Neutrophil (primary cell): ENCODE measurements around the gene DBH.

Experiments
- H3K27ac ChIP-seq: fragments of 200-600 bp; sonication (generic); 2 replicates; pipeline ENCODE4 v1.5.1; 2016; ENCODE audit warnings: mild to moderate bottlenecking, moderate library complexity
- H3K27me3 ChIP-seq: fragments of 200-600 bp; sonication (generic); 2 replicates; pipeline ENCODE4 v1.6.0; 2016; ENCODE audit warnings: mild to moderate bottlenecking
- H3K36me3 ChIP-seq: fragments of 200-600 bp; sonication (generic); 2 replicates; pipeline ENCODE4 v1.5.1; 2017
- H3K4me1 ChIP-seq, 2 experiments: fragments of 200-600 bp in 1 of 2; sonication (generic) in 1 of 2; 1 replicate in 1 of 2; 2 replicates in 1 of 2; pipeline versions ENCODE4 v1.5.1 to v1.6.1; 2013 to 2016; ENCODE audit warnings: low read depth in 1 of 2, low read length in 1 of 2, mild to moderate bottlenecking in 1 of 2, moderate library complexity in 1 of 2; ENCODE audit not compliant: control insufficient read depth in 1 of 2, insufficient read depth in 1 of 2
- H3K4me3 ChIP-seq, 2 experiments: fragments of 200-600 bp in 1 of 2; sonication (generic) in 1 of 2; 1 replicate in 1 of 2; 2 replicates in 1 of 2; pipeline ENCODE4 v1.5.1; 2013 to 2016; ENCODE audit warnings: low read depth in 1 of 2, low read length in 1 of 2, mild to moderate bottlenecking in 1 of 2, moderate library complexity in 1 of 2
- H3K9me3 ChIP-seq: fragments of 200-600 bp; sonication (generic); 2 replicates; pipeline ENCODE4 v1.5.1; 2016
- TF ChIP-seq, protein P1 (sequence below): fragments of 200-600 bp; sonication (generic); IDR thresholded peaks from 2 replicates; pipeline ENCODE4 v1.5.1; 2016; ENCODE audit warnings: antibody characterized with exemption

Gene DBH

DNA sequence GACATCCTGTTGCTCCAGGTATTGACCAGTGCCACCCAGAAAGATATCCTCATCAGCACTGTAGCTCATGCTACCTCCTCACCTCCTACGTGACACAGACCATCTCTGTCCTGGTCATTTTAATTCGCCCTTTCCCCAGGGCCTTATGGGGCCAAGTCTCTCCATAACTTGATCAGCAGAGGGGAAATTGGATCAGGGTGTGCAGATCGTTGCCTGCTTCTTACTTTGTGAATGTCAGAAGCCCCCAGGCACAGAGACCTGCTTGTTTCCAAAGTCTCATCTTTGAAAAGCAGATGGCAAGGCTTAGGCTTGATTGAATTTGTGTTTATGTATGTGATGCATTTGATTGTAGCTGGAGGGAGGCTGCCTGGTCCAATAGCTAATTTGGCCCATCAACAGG is 8.8 kb upstream of the DBH start:
- H3K27me3 ChIP-seq: peaks cover 3% of the 10 kb centered on the region
- H3K27ac ChIP-seq: no peak overlapping the region
- TF ChIP-seq, protein P1, sequence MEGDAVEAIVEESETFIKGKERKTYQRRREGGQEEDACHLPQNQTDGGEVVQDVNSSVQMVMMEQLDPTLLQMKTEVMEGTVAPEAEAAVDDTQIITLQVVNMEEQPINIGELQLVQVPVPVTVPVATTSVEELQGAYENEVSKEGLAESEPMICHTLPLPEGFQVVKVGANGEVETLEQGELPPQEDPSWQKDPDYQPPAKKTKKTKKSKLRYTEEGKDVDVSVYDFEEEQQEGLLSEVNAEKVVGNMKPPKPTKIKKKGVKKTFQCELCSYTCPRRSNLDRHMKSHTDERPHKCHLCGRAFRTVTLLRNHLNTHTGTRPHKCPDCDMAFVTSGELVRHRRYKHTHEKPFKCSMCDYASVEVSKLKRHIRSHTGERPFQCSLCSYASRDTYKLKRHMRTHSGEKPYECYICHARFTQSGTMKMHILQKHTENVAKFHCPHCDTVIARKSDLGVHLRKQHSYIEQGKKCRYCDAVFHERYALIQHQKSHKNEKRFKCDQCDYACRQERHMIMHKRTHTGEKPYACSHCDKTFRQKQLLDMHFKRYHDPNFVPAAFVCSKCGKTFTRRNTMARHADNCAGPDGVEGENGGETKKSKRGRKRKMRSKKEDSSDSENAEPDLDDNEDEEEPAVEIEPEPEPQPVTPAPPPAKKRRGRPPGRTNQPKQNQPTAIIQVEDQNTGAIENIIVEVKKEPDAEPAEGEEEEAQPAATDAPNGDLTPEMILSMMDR: no peak
- H3K4me1 ChIP-seq: no peaks in the 10 kb centered on the region
- H3K4me3 ChIP-seq: no peak overlapping the region
- no peaks in the 10 kb centered on the region for H3K36me3 ChIP-seq
- no peaks in the 10 kb centered on the region for H3K9me3 ChIP-seq

DNA sequence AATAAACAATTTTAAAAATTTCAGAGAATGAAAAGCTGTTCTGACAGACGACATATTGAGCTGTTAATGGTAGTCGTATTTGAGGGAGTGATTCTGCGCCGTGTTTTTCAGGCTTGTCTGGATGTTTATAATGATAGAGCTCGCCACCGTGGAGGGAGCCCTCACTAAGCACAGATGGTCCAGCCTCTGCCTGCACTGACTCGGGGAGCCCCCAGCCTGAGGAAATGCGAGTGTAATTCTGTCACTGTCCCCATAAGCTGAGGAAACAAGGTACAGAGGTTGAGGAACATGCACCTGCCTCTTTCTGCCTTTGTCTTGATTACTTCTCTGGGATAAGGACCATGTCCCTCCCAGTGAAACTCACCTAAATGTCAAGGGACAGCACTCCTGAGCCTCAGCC is 7.4 kb upstream of the DBH start:
- Histone ChIP-seq H3K9me3 (no peaks in the 10 kb centered on the region), H3K27me3 (peaks cover 8% of the 10 kb centered on the region), H3K27ac (no peak overlapping the region), H3K36me3 (no peaks in the 10 kb centered on the region), H3K4me3 (no peak overlapping the region), H3K4me1 (no peaks in the 10 kb centered on the region)
- TF ChIP-seq, protein P1: no peak

DNA sequence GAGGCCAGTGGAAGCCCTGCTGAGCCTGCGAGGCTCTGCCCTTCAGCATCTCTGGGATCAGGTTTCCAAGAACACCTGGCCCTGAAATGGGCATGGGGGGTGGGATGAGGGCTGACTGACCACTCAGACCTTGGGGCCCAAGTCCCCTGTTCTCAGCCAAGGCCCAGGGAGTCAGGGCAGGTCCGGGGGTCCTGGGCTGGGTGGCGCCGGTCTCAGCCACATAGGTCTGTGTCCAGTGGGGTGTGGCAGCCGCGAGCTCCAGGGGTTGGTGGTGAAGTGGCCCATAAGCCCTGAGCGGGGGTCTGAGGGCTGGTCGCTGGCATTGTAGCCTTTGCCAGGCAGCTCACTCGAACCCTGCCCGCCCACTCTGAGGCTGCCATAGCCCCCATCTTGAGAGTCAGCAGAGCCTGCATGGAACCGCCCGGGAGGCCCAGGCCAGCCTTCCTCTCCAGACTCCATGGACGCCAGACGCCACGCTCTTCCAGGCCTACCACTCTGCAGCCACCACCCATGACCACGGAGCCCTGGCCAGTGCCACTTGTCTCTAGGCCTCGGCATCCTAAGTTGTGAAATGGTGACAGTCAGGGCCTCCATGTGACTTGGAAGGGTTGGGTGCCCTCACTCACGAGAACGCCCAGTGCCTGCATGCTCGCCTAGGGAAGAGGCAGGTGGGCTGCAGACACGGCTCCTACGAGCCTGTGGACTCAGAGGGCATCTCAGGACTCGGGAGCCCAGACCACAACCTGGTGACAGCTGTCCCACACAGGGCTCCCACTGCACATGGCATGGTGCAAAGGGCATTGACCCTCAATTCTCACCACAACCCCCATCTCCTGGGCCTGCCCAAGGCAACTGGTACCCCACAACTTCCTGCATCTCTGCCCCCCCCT is 6.7 kb upstream of the DBH start:
- Histone ChIP-seq H3K4me1 (no peaks in the 10 kb centered on the region), H3K27ac (no peak overlapping the region), H3K36me3 (no peaks in the 10 kb centered on the region), H3K4me3 (no peak overlapping the region), H3K27me3 (peaks cover 14% of the 10 kb centered on the region), H3K9me3 (no peaks in the 10 kb centered on the region)
- TF ChIP-seq, protein P1: no peak

DNA sequence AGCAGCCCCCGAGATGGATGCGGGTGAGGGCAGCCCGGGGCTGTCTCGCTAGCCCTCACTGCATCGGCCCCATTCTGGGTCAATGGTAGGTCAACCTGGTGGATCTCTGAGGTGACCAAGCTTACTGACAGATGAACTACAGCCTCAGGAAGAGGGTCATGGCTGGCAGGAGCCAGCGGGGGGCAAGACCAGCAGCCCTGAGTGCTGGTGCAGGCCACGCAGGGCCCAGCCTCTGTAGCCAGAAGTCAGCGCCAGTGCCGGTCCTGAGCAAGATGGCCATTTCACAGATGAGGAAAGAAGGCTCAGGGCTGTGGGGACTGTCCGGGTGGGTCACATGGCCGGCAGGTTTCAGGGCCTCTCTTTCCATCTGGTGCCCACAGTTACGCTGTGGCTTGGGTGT is 5.1 kb upstream of the DBH start:
- Histone ChIP-seq H3K4me3 (no peak overlapping the region), H3K27me3 (peaks cover 21% of the 10 kb centered on the region), H3K4me1 (no peaks in the 10 kb centered on the region), H3K9me3 (no peaks in the 10 kb centered on the region), H3K27ac (no peak overlapping the region), H3K36me3 (no peaks in the 10 kb centered on the region)
- TF ChIP-seq, protein P1: no peak

DNA sequence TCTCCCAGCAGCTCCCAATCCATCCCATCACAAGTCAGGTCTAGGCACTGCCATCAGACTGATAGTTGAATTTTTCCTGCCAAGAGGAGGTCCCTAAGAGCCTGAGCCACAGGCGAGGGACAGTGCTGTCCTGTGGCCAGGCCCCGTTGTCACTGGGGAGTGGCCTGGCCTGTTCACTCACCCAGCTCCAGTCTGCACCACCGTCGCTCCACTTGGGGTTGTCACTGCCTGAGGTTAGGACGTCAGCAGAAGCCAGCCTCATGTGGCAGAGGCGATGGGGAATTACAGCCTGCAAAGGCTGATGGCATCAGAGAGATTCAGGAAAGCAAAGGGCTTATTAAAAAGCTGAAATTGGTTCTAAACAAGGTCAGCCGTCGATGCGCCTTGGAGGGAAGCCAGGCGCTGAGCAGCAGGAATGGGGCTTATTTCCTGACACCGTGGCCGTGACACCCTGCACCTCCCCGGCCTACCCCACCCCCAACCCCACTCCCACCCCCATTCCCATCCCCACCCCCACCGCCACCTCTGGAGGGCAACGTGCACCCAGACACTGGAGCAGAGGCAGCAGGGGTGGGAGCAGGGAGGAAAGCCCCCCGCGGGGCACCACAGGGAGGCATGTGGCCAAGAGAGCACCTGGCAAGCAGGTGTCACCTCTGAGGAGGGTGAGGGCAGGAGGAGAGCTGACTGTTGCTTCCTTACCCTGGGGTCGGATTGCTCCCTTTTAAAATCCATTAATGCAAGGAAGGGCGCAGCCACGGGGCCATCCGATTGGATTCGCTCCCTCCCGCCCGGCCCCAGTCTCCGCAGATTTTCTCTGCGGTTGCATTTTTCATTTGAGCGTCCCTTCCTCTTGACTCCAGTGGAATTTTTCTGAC is 3.1 kb upstream of the DBH start:
- no peaks in the 10 kb centered on the region for H3K36me3 ChIP-seq
- TF ChIP-seq, protein P1: no peak
- peaks cover 21% of the 10 kb centered on the region for H3K27me3 ChIP-seq
- H3K27ac ChIP-seq: no peak overlapping the region
- H3K4me3 ChIP-seq: no peak overlapping the region
- H3K4me1 ChIP-seq: no peaks in the 10 kb centered on the region
- no peaks in the 10 kb centered on the region for H3K9me3 ChIP-seq
